GM19455 (cell line): Measurements from ENCODE around the gene LIAS.
A peak's percentile ranks its signal among the peaks of the same experiment; 100 is the strongest.
"Not testable (repeated sequence)": the region's sequence is repeated elsewhere in the genome, so short reads cannot be mapped to it uniquely, and the experiment has no call there.

Source experiments
- ATAC-seq: cut with Tn5 transposase; IDR thresholded peaks from one replicate; pipeline ENCODE4 v1.9.1; 2021; ENCODE audit not compliant: unreplicated experiment

LIAS gene

DNA sequence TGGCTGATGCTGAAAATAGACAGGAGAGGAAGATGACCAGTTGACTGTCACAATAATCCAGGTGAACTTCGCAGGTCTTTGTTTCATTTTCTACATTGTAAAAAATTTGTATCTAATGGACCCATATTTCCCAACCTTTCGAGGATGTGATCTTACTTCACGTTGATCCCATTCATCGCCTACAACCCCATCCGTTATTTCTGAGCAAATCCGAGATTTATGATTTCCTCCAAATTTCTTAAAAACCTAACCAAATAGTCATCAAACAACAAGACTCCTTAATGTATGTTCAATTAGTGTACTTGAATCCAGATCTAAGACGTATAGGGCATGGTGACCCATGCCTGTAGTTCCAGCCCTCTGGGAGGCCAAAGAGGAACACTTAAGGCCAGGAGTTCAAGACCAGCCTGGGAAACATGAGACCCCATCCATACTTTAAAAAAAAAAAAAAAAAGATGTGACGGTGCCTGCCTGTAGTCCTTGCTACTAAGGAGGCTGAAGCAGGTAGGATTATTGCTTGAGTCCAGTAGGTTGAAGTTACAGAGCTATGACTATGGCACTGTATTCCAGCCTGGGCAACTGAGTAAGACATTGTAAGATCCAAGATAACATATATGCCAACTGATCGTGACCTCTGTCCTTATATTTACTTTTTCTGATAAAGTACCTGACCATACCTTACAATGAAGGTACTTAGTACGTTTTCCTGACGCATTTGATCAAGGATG lies 5.8 kb upstream of the LIAS start:
- ATAC-seq, result no peak

DNA sequence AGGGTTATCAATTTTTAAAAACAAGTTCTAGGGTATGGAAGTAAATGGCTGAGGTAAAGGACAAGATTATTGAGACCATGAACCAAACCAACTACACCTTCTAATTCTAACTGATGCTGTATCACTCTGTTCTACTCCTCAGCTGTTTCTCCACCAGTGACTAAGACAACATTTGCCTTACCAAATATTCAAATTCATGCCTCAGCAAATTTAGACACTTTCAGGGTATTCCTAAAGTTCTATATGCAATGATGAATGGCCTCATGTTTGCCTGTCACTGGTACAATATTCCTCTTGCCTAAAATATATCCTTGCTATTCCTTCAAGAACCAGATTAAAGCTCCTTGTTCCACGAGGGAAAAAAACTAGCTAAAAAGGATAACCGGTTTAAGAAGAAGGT lies 5.1 kb upstream of the LIAS start:
- no peak for ATAC-seq

DNA sequence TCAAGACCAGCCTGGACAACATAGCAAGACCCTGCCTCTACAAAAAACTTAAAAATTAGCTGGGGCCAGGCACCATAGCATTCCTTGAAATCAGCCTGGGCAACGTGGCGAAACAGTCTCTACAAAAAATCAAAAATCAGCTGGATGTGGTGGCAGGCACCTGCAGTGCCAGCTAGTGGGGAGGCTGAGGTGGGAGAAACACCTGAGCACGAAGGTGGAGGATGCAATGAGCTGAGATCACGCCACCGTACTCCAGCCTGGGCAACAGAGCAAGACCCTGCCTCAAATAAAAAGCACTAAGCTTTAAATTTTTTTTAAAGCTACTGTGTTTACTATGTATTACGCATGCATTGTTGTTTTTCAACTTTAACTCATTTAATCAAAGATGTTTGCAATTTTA lies 3.4 kb upstream of the LIAS start:
- no peak for ATAC-seq

DNA sequence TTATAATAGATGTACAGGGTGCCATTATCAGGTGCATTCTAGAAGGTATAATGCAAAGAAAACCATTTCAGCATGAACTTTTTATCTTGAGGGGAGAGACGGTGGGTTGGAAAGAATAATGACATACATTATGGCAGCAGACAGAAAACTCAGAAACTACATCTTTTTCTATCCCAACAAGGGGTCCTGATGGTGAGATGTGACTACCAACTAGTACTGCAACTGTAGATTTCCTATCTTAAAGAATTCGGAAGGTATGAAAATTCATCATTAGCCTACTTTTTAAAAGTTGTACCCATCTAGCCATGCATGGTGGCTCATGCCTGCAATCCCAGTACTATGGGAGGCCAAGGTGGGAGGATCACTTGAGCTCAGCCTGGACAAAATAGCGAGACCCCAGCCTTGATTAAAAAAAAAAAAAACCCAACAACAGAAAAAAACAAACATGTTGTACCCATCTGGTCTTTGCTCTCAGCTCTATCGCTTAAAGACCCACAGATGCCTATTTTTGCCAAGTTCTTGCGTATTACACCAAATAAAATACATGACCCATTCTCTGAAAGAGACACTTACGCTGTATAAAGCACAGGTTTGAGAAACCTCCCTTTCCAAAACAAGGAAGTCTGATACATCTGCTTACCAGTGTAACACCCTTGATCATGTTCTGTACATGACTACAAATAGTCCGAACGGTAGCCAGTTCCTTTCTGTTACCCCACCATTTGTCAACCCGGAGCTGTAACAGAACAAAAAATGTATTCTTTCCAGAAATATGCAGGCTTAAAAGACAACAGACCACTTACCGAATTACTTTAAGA lies 1.7 kb upstream of the LIAS start:
- no peak for ATAC-seq

DNA sequence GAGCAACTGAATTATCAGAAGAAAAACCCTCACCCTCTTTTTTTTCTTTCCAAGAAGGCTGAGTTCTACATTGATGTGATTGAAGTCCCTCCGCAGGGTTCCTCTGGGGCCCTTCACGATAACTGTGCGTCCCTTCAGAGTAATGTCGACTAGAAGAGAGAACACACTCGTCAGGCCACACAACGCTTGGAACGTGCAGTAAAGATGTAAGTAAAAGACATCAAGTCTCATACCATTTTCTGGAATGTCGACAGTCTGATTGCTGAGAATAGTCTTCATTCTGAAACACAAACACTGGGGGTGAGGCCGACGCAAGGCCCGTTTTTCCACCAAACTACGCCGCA lies 723 bp upstream of the LIAS start:
- not testable (repeated sequence) for ATAC-seq

DNA sequence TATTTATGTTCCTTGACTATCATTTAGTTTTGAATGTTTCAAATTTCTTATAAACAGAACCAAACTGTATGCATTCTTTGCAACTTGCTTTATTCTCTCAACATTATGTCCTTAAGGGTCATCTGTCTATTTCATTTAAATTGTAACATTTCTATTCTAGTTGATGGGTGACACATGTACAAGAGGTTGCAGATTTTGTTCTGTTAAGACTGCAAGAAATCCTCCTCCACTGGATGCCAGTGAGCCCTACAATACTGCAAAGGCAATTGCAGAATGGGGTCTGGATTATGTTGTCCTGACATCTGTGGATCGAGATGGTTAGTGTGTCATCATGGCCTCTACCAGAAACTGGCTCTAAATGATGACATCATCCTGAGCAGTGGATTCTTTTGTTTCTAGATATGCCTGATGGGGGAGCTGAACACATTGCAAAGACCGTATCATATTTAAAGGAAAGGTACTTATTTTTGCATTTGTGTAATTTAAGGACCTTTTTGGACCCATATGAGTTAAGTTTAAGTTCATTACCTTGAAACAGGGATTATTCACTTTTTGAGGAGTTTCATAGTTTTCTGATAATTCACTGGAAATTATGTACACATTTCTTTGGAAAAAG lies 6.1 kb downstream of the LIAS start:
- ATAC-seq, result no peak

DNA sequence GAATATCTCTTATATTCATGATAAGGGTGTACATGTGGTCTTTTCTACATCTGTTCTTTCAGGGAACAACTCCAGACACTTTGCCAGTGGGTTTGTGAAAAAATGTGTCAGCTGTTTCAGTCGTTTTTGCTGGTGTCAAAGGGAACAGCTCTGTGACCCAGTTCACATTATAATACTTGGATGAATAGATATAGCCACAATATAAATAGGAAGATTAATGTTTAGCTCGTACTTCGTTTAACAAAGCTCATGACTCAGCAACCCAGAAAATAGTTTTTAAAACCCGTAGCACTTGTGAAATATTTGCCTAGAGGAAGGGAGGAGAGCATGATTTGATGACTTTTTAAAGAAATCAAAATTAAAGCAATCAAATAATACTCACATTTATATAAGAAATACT lies 7.9 kb downstream of the LIAS start:
- no peak for ATAC-seq

DNA sequence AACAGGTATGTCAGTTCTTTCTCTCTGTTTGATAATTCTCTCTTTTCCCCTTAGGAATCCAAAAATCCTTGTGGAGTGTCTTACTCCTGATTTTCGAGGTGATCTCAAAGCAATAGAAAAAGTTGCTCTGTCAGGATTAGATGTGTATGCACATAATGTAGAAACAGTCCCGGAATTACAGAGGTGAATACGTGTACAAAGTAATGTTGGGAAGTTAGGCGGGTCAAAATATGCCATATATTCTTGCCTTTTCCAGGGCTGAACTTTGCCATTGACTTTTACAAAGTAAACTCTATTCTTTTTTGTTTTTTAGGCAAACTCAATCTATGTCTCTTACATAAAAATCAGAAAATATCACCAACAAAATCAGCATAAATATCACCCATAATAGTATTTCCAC lies 8.6 kb downstream of the LIAS start:
- no peak for ATAC-seq

DNA sequence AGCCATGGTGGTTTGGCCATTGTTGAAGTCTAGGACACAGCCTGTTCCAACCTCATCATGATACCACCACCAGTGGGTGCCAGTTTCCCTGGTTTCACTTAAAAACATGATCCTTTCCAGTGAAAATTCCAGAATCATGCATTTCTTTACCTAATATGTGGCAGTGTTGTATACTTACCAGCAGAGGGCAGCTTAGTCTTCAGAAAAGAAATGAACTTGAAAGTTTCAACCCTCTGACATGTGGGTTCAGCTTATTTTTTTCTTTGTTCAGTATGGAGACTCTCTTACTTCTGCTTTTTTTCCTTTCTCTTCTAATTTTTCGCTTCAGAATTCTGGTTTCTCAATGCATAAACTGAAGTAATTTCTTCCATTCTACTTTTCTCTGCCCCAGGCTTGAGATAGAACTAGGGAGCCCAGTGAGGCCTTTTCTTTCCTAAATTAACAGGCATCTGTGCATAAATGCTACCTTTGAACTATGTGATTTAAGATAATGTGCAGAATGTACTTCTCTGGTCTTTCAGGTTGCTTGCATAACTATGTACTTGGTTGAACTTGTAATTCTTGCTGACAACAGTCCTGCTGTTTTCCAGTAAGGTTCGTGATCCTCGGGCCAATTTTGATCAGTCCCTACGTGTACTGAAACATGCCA lies 10.7 kb downstream of the LIAS start:
- peak; percentile 75 for ATAC-seq

DNA sequence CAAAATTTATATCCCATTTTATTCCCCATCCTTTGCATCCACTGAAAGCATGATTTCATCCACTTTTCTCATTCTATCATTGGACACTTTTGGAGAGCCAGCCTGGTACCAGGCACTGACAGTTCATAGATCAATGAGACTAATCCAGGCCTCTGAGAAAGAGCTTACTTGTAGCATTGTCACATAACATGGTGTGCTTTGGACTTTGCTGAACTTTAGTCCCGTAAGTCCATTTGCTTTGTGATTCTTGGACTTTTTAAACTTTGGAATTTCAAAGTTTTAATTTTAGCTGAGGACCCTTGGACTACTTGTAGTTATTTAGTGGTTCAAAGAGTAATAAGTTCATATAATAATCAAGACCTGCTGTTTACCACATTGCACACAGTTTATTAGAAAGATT lies 11.5 kb downstream of the LIAS start:
- no peak for ATAC-seq

DNA sequence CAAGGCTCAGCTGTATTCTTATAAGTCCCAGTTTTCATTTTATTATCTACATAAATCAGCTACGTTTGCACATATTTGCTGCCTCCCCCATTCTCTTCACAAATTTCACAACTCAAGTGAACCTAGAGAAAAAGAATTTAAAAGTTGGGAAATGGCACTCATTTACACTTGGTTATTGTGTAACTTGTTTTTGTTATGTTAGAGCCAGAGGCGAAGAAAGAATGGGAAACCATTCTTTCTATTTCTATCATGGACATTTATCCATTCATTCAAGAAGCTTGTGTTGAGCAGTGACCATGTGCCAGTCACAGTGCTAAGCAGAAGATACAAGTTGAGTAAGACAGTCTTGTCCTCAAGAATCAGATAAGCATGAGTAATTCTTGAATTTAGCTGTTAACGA lies 13.5 kb downstream of the LIAS start:
- no peak for ATAC-seq

DNA sequence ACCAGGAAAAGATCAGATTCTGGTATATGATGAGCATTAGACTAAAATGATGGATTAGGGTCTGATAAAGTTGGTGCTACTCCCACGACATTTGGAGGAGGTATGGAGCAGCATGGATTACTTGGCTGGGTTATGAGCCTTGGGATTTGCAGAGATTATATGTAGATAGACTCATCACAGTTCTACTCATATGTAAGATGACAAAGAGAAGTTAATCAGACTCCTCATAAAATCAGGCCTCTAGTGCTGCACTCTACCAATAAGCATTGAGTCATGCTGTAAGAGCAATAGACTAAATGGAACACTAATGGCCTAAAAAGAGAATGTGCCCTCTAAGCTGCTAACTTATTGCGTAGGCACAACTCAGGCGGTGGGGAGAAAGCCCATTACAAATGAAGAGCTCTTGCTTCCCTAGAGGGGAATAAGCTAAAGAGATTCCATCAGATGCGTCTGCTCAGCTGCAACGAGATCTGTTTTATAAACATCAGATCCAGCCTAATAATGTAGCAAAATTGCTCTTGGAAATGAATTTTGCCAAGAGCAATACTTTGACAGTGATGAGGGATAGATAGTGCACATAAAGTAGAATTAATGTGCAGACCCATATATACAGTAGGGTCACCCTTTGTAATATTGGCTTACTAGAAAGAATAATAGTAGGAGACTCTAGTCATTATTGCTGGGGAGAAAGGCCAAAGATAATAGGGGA lies 17.5 kb downstream of the LIAS start:
- ATAC-seq, result no peak

DNA sequence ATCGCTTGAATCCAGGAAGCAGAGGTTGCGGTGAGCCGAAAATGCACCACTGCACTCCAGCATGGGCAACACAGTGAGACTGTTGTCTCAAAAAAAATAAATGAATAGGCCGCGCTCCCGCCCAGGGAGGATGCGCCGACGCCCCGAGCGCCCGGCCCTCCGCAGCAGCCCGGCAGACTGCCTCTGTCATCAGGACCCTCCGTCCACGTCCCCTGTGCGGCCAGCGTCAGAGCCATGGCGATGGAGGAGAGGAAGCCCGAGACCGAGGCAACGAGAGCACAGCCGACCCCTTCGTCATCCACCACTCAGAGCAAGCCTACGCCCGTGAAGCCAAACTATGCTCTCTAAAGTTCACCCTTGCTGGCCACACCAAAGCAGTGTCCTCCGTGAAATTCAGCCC lies 21.4 kb downstream of the LIAS start:
- ATAC-seq, result no peak

DNA sequence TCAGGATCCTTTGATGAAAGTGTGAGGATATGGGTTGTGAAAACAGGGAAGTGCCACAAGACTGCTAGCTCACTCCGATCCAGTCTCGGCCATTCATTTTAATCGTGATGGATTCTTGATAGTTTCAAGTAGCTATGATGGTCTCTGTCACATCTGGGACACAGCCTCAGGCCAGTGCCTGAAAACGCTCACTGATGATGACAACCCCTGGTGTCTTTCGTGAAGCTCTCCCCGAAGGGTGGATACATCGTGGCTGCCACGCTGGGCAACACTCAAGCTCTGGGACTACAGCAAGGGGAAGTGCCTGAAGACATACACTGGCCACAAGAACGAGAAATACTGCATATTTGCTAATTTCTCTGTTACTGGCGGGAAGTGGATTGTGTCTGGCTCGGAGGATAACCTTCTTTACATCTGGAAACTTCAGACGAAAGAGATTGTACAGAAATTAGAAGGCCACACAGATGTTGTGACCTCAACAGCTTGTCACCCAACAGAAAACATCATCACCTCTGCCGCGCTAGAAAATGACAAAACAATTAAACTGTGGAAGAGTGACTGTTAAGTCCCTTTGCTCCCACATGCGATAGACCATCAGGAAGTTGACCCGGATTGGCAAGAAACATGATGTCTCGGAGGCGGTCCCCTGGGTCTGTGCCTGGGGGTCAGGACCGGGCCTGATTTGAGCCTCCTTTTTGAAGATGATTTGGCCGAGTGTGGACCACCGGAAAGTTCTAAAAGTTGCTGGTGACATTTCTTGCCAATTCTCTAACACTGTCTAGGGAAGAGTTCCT lies 22.2 kb downstream of the LIAS start:
- no peak for ATAC-seq

DNA sequence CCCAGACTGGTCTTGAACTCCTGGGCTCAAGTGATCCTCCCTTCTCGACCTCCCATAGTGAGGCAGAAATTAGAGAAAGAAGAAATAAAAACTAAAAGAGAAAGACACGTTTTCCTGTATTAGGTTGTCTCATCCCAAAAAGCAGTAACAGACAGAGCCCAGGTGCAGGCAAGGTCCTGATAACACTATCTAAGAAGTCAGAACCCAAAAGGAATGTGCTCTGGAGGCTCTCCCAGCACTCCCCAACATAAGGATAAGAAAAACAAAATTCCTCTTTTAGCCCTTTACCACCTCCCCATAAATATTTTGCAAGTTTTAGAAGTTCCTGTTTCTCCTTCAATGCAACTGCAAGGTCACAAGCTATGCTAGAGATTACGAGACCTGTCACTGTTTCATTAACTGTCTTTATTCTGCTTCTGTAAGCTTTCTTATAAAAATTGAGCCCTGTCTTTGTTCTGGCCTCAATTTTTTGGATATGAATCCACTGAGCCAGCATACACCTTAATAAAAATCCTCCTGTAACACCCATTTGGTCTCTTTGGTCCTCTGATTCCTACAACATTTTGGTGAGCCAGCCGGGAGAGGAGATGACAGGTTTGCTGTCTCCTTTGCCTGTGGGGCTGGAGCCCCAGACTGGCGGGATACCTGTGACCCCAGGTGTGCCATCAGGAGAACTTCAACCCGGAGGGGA lies 25.9 kb downstream of the LIAS start:
- no peak for ATAC-seq

DNA sequence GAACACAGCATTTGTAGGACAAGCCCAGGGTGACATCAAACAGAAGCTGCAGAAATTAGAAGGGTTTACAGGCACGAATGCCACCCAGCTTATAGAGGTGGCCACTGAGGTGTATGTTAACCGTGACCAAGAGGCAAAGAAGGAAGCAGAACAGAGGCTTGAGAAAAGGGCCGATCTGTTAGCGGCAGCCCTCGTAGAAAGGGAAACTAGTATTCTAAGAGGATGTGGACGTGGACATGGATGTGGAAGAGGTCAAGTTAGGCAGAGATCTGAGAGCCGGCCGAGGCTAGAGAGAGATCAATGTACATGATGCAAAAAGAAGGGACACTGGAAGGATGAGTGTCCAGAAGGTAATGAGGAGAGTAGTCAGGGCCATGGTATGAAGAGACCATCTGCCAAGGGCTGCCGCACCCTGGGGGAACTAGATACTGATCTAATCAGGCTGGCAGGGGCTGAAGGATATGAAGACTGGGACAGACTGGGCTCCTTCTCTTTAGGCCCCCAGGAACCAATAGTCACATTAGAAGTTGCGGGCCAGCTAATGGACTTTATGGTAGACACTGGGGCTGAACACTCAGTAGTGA lies 27.5 kb downstream of the LIAS start:
- ATAC-seq, result no peak

DNA sequence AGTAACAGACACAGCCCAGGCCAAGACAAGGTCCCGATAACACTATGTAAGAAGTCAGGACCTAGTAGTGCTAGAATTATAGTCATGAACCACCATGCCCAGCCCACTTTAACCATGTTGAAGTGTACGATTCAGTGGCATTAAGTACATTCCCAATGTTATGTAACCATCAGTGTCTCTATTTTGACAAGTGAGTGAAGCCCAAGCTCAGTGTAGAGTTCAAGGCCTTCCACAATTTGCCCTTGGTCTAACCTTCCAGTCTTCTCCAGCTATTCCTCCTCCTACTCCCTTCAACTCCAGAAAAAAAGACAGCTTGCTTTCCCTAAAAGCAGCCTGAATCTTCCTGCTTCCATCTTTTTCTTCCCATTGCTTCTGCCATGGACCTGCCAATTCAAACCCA lies 31.5 kb downstream of the LIAS start:
- ATAC-seq, result no peak

DNA sequence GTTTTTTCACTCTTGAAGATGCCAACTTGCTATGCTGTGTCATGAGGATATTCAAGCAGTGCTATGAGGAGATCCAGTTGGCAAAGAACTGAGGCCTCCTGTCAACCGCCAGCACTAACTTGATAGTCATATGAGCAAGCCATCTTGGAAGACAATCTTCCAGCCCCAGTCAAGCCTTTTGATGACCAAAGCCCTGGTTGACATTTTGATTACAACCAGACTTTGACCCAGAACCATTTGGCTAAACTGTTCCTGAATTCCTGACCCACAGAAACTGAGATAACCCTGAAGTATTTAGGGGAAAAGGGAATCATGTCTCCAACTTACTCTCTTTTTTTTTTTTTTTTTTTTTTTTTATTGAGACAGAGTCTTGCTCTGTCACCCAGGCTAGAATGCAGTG lies 35.5 kb downstream of the LIAS start:
- no peak for ATAC-seq

DNA sequence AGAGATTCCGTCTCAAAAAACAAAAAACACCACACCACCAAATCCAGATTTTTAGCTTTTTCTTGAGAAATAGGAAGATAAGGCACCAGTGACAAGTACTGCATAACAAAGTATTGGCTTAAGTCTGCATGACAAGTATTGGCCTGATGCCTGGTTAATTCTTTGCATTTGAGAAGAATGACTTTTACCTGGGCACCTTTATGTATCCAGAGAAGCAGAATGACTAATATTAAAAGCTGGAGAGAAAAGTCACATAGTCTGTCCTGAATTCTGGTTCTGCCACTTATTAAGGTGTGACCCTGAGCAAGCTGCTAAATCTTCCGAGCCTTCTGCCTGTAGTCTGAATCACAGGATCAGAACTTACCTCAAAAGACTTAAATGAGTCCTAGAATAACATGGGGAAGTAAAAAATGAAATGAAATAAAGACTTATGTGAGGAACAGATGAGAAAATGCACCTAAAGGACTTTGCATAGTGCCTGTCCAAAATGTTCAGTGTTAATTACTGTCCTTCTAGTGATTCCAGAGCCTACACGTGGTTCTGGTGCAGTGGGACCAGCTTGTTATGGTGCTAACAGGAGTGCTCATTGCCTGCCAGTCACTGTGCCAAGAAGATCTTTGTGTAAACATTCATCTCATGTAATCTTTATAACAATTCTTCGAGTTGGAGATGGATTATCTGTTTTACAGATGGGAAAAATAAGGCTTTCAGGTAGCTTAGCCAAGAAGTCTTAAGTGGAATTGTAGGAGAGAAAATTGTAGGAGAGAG lies 36.8 kb downstream of the LIAS start:
- no peak for ATAC-seq
